Psoas muscle (tissue), 8 donors: ENCODE data around the gene FAM76B. TPM values are rescaled to one million over a fixed set of nuclear protein-coding genes. Genes with fewer than 3 reads are reported as not detected.

Source experiments
- ATAC-seq, 4 donors: fragments of 200-7000 bp; cut with Tn5 transposase; one replicate each; pipeline ENCODE4 v1.9.1; 2020; ENCODE audit warnings: moderate library complexity in 3 of 4, mild to moderate bottlenecking in 2 of 4
- DNase-seq, 2 donors: peaks; one replicate each; pipeline ENCODE4 v3.0.0-alpha.2; 2020
- H3K27ac ChIP-seq: fragments of 200-600 bp; one replicate; pipeline ENCODE4 v1.8.0; 2022
- H3K27me3 ChIP-seq, 3 donors: fragments of 200-600 bp in 1 of 3; one replicate each; pipeline versions ENCODE4 v1.6.1 to v1.8.0; 2013 to 2022; ENCODE audit warnings: low read length in 2 of 3, mild to moderate bottlenecking in 2 of 3, moderate library complexity in 1 of 3; ENCODE audit not compliant: insufficient read depth in 3 of 3
- H3K36me3 ChIP-seq, 2 donors: fragments of 200-600 bp in 1 of 2; one replicate each; pipeline versions ENCODE4 v1.6.1 to v1.8.0; 2013 to 2022; ENCODE audit warnings: low read depth in 1 of 2, mild to moderate bottlenecking in 1 of 2, moderate library complexity in 1 of 2; ENCODE audit not compliant: insufficient read depth in 1 of 2
- H3K4me1 ChIP-seq: fragments of 200-600 bp; one replicate; pipeline ENCODE4 v1.8.0; 2022
- H3K4me3 ChIP-seq: fragments of 200-600 bp; one replicate; pipeline ENCODE4 v1.8.0; 2022; ENCODE audit warnings: mild to moderate bottlenecking
- H3K9me3 ChIP-seq: fragments of 200-600 bp; one replicate; pipeline ENCODE4 v1.8.0; 2022
- WGBS, 3 donors: extraction: QIAGEN DNeasy Blood & Tissue Kit; methylation state at CpG; one replicate each; pipeline versions ENCODE4 v1.1.6 to v1.1.7; 2013; 5-methylcytosine and 5-hydroxymethylcytosine counted together
- intact Hi-C, 2 donors: fragments of 100-400 bp; cut with DNase I; formaldehyde crosslinking; loops; one replicate each; pipeline versions ENCODE4 v1.11.0 to v1.14.2; 2022
- polyA plus RNA-seq, 3 donors: library from polyadenylated mRNA; stranded (reverse); fragments of 200-250 nt; gene quantifications; one replicate each; pipeline ENCODE4 v1.2.3, GENCODE V29; 2013
- total RNA-seq, 4 donors: library from RNA; stranded (reverse); fragmentation: NEBNext Ultra II Directional in 2 of 4; extraction: Animal tissue kit (Norgen Biotek cat#: 25700) in 2 of 4; gene quantifications; one replicate each; pipeline versions ENCODE4 v1.2.1 to v1.2.4, GENCODE V29; 2021 to 2023
- TF ChIP-seq, protein P1 (sequence below): fragments of 200-600 bp; IDR thresholded peaks from one replicate; pipeline ENCODE4 v1.8.0; 2022; ENCODE audit warnings: antibody characterized with exemption
- donor health status: healthy with polysubstance abuse.
- donor health status: DM: no; HTN: no; CAD: no; lungs with moderate emphysema.
- donor health status: Bipolar disorder and iron deficiency.
- donor health status: healthy.
- donor health status: DM: yes; HTN: yes; CAD: no.
- donor health status: DM: no; HTN: no; CAD: no.
- donor health status: DM: no; HTN: no; CAD: no.
- donor health status: DM: yes; HTN: yes; CAD: no.

Gene FAM76B
- total and polyA plus RNA-seq, 7 donors = 4.0 to 9.4 (median 5.9) TPM

- peaks cover 6% of the 10 kb centered on the region for H3K4me1 ChIP-seq
- no peak for ATAC-seq
- H3K36me3 ChIP-seq = no peaks in the 10 kb centered on the region
- H3K4me3 ChIP-seq = no peak overlapping the region
- H3K9me3 ChIP-seq = no peaks in the 10 kb centered on the region
- no peak for DNase-seq
- H3K27ac ChIP-seq = no peak overlapping the region
- WGBS, 3 donors = 40 to 52% (median 46%) methylated on average over 4 of the region's 4 CpGs
- intact Hi-C loops = no loop called here
- TF ChIP-seq, protein P1, sequence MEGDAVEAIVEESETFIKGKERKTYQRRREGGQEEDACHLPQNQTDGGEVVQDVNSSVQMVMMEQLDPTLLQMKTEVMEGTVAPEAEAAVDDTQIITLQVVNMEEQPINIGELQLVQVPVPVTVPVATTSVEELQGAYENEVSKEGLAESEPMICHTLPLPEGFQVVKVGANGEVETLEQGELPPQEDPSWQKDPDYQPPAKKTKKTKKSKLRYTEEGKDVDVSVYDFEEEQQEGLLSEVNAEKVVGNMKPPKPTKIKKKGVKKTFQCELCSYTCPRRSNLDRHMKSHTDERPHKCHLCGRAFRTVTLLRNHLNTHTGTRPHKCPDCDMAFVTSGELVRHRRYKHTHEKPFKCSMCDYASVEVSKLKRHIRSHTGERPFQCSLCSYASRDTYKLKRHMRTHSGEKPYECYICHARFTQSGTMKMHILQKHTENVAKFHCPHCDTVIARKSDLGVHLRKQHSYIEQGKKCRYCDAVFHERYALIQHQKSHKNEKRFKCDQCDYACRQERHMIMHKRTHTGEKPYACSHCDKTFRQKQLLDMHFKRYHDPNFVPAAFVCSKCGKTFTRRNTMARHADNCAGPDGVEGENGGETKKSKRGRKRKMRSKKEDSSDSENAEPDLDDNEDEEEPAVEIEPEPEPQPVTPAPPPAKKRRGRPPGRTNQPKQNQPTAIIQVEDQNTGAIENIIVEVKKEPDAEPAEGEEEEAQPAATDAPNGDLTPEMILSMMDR = no peak
- no peaks in the 10 kb centered on the region for H3K27me3 ChIP-seq
Observed at GRCh38 chr11:95734009-95734572, 55.5 kb downstream of the FAM76B start.

DNA sequence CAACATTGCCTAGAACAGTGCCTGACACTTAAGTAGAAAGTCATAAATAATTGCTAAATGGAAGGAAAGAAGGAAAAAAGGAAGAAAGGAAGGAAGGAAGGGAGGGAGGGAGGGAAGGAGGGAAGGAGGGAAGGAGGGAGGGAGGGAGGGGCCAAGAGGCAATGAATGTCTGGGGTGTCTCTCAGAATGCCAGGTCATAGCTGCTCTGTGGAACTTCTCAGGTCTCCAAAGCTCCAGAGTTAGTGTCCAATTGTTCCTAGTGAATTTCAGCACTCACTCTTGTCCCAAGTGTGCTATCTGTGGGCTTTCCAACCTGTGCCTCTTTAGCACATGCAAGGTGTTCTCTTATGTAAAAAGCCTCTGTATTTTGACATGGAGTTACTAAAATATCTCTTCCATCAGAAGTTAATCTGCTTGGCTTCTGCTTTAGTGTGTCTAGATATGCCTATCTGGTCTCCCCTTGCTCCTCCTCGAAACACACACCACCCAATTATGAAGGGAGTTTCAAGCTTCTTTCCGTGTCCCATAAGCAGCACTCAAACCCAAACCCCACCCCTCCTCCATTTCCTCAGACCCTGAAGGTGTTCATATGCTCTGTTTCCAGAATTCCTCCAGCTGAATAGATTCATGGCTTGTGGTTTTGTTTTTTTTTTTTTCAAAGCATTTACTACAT, 56.5 kb downstream of the FAM76B start:
- intact Hi-C loops = no loop called here
- no peak for DNase-seq
- H3K36me3 ChIP-seq = no peaks in the 10 kb centered on the region
- TF ChIP-seq, protein P1 = no peak
- no peak overlapping the region for H3K4me3 ChIP-seq
- ATAC-seq = no peak
- H3K27ac ChIP-seq = no peak overlapping the region
- H3K9me3 ChIP-seq = no peaks in the 10 kb centered on the region
- peaks cover 12% of the 10 kb centered on the region for H3K4me1 ChIP-seq
- WGBS, 3 donors = 69 to 88% (median 77%) methylated on average over 2 of the region's 2 CpGs
- H3K27me3 ChIP-seq = no peaks in the 10 kb centered on the region

DNA sequence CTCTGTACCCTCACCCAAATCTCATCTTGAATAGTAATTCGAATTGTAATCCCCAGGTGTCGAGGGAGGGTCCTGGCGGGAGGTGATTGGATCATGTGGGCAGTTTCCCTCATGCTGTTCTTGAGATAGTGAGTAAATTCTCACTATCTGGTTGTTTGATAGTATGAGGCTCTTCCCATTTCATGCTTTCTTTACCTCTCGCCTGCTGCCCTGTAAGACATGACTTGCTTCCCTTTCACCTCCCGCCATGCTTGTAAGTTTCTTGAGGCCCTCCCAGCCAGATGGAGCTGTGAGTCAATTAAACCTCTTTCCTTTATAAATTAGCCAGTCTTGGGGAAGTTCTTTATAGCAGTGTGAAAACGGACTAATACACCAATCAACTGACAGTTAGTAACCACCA, 60.1 kb downstream of the FAM76B start:
- H3K9me3 ChIP-seq = no peaks in the 10 kb centered on the region
- H3K27ac ChIP-seq = no peak overlapping the region
- no peak for ATAC-seq
- TF ChIP-seq, protein P1 = no peak
- H3K36me3 ChIP-seq = no peaks in the 10 kb centered on the region
- intact Hi-C loops = no loop called here
- WGBS, 3 donors = 87 to 94% (median 92%) methylated on average over 6 of the region's 6 CpGs
- H3K27me3 ChIP-seq = peaks cover 0 to 3% (median 0%) of the 10 kb centered on the region in 3 donors
- H3K4me3 ChIP-seq = no peak overlapping the region
- H3K4me1 ChIP-seq = peaks cover 9% of the 10 kb centered on the region
- DNase-seq = no peak

DNA sequence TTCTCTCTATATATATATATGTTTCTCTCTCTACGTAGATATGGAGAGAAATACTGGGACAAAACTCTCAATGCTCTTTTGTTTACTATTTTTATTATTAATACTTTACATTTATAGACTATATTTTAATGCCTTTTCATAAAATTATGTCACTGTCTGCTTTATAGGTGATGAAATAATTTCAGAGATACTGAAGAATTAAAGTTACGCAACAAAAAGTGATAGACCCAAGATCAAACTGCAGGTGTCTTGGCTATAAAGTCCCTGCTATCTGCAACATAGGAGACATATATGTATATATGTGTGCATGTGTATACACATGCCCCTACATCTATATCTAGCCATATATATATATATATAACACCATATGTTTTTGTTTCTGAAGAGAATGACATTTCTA, 60.8 kb downstream of the FAM76B start:
- no peak for DNase-seq
- Histone ChIP-seq H3K9me3 (no peaks in the 10 kb centered on the region), H3K4me1 (peaks cover 9% of the 10 kb centered on the region), H3K4me3 (no peak overlapping the region), H3K27me3 (peaks cover 0 to 3% (median 0%) of the 10 kb centered on the region in 3 donors), H3K36me3 (no peaks in the 10 kb centered on the region), H3K27ac (no peak overlapping the region)
- intact Hi-C loops = no loop called here
- TF ChIP-seq, protein P1 = no peak
- 94 to 100% (median 96%) methylated on average over 2 of the region's 2 CpGs for WGBS, 3 donors
- no peak for ATAC-seq

- Histone ChIP-seq H3K27me3 (peaks cover 0 to 3% (median 0%) of the 10 kb centered on the region in 3 donors), H3K27ac (no peak overlapping the region), H3K4me1 (peaks cover 9% of the 10 kb centered on the region), H3K4me3 (no peak overlapping the region), H3K36me3 (no peaks in the 10 kb centered on the region), H3K9me3 (no peaks in the 10 kb centered on the region)
- TF ChIP-seq, protein P1 = no peak
- DNase-seq (no peak), ATAC-seq (peak in 1 of 4 donors; percentile 15)
- intact Hi-C loops = no loop called here
Observed at GRCh38 chr11:95728094-95728493, 61.5 kb downstream of the FAM76B start.
